H1 (cell line): Measurements from ENCODE around the gene ANKFY1.
A peak's percentile ranks its signal among the peaks of the same experiment; 100 is the strongest.

Source experiments
- CTCF ChIP-seq, 3 experiments: IDR thresholded peaks; 1 replicate in 2 of 3; 2 replicates in 1 of 3; pipeline versions ENCODE4 v1.5.1 to v1.6.1; 2011; ENCODE audit warnings: low read length in 3 of 3, mild to moderate bottlenecking in 3 of 3, inconsistent platforms in 2 of 3, low read depth in 1 of 3, moderate library complexity in 1 of 3; ENCODE audit not compliant: insufficient read depth in 1 of 3; ENCODE audit errors: control extremely low read depth in 1 of 3
- EP300 ChIP-seq, 2 experiments: IDR thresholded peaks; 1 replicate in 1 of 2; 2 replicates in 1 of 2; pipeline ENCODE4 v1.6.1; 2011 to 2012; ENCODE audit warnings: low read depth in 2 of 2, low read length in 2 of 2, mild to moderate bottlenecking in 2 of 2, borderline replicate concordance in 1 of 2, inconsistent platforms in 1 of 2, moderate library complexity in 1 of 2
- FOSL1 ChIP-seq: IDR thresholded peaks from 2 replicates; pipeline ENCODE4 v1.6.1; 2011; ENCODE audit warnings: mild to moderate bottlenecking, low read depth, low read length, moderate library complexity; ENCODE audit not compliant: insufficient read depth
- HDAC2 ChIP-seq, 2 experiments: fragments of 300-600 bp in 1 of 2; sonication (generic) in 1 of 2; IDR thresholded peaks; 2 replicates each; pipeline ENCODE4 v1.6.1; 2011 to 2012; ENCODE audit warnings: low read depth in 2 of 2, low read length in 2 of 2, mild to moderate bottlenecking in 2 of 2, moderate library complexity in 2 of 2, borderline replicate concordance in 1 of 2, inconsistent platforms in 1 of 2

GRCh38 chr17:4116516-4116915 lies 147.3 kb downstream of the ANKFY1 start:
- TF ChIP-seq EP300 (IDR thresholded peaks at IDR 0.05; ENCODE audit: borderline replicate concordance in 1 of 2, low read depth in 2 of 2, low read length in 2 of 2) = no peak
- no peak for TF ChIP-seq HDAC2 (IDR thresholded peaks at IDR 0.05; ENCODE audit: borderline replicate concordance in 1 of 2, low read depth in 2 of 2, low read length in 2 of 2)
- TF ChIP-seq FOSL1 = no peak
- peak in 2 of 3 experiments; percentile 30 to 36; a peak in 3 of 4 replicates for TF ChIP-seq CTCF (IDR thresholded peaks at IDR 0.05; ENCODE audit: control extremely low read depth in 1 of 3, insufficient read depth in 1 of 3, low read depth in 1 of 3, low read length in 3 of 3)
